ENCODE data around the gene USP49. TPM values are rescaled to one million over a fixed set of nuclear protein-coding genes. Genes with fewer than 3 reads are reported as not detected.

USP49 gene
- total RNA-seq, 1 experiment from 2014 or later = 2.3 TPM

GRCh38 chr6:41874741-41875140 is 20.4 kb downstream of the USP49 start:
- no peaks in the 10 kb centered on the region for H3K9me3 ChIP-seq (ENCODE audit: low read length)
- no peak overlapping the region for H3K27ac ChIP-seq (ENCODE audit: low read length)
- no peak for ATAC-seq
- H2AFZ ChIP-seq (ENCODE audit: low read length) = no peak overlapping the region
- no peak for TF ChIP-seq EZH2 (IDR thresholded peaks at IDR 0.05; ENCODE audit: low read length, unreplicated experiment)
- TF ChIP-seq CTCF (conservative IDR thresholded peaks at IDR 0.05; ENCODE audit: low read depth, low read length) = no peak
- no peak for TF ChIP-seq EZH2phosphoT487 (IDR thresholded peaks at IDR 0.05; ENCODE audit: borderline replicate concordance, low read length)
- BruUV-seq (replicated peaks) = no TSS peak
- no peaks in the 10 kb centered on the region for H3K36me3 ChIP-seq (ENCODE audit: low read depth, low read length)
- H3K9ac ChIP-seq (ENCODE audit: low read length) = no peak overlapping the region
- H3K27me3 ChIP-seq (ENCODE audit: low read length) = no peaks in the 10 kb centered on the region
- H4K20me1 ChIP-seq (ENCODE audit: low read length) = no peaks in the 10 kb centered on the region
- H3K4me2 ChIP-seq (ENCODE audit: low read length) = no peak overlapping the region
- intact Hi-C loops (cut with micrococcal nuclease) = no loop called here
- ChIA-PET CTCF (no interaction called here), POLR2A (ENCODE audit: unreplicated experiment) (no interaction called here)
- H3K9me2 ChIP-seq (replicated peaks; ENCODE audit: low read length) = no peaks in the 10 kb centered on the region
- no peaks in the 10 kb centered on the region for H3K79me2 ChIP-seq (ENCODE audit: low read length)
- peaks cover 18% of the 10 kb centered on the region for H3K4me1 ChIP-seq (ENCODE audit: insufficient read depth, low read length)
- H3K4me3 ChIP-seq (ENCODE audit: low read length) = no peak overlapping the region
- H3F3A ChIP-seq (ENCODE audit: low read length, unreplicated experiment) = no peaks in the 10 kb centered on the region
- no peak for DNase-seq

- H3K79me2 ChIP-seq (ENCODE audit: low read length) = no peaks in the 10 kb centered on the region
- no peaks in the 10 kb centered on the region for H3F3A ChIP-seq (ENCODE audit: low read length, unreplicated experiment)
- no peak overlapping the region for H3K9ac ChIP-seq (ENCODE audit: low read length)
- no peaks in the 10 kb centered on the region for H3K27me3 ChIP-seq (ENCODE audit: low read length)
- CTCF ChIA-PET = no interaction called here
- BruUV-seq (replicated peaks) = no TSS peak
- no peak overlapping the region for H3K27ac ChIP-seq (ENCODE audit: low read length)
- no peak overlapping the region for H3K4me2 ChIP-seq (ENCODE audit: low read length)
- H3K36me3 ChIP-seq (ENCODE audit: low read depth, low read length) = no peaks in the 10 kb centered on the region
- POLR2A ChIA-PET (ENCODE audit: unreplicated experiment) = no interaction called here
- no peaks in the 10 kb centered on the region for H3K9me2 ChIP-seq (replicated peaks; ENCODE audit: low read length)
- no peaks in the 10 kb centered on the region for H3K4me1 ChIP-seq (ENCODE audit: insufficient read depth, low read length)
- no peaks in the 10 kb centered on the region for H3K9me3 ChIP-seq (ENCODE audit: low read length)
- TF ChIP-seq EZH2phosphoT487 (IDR thresholded peaks at IDR 0.05; ENCODE audit: borderline replicate concordance, low read length) (no peak), CTCF (conservative IDR thresholded peaks at IDR 0.05; ENCODE audit: low read depth, low read length) (no peak), EZH2 (IDR thresholded peaks at IDR 0.05; ENCODE audit: low read length, unreplicated experiment) (no peak)
- no peak overlapping the region for H3K4me3 ChIP-seq (ENCODE audit: low read length)
- H2AFZ ChIP-seq (ENCODE audit: low read length) = no peak overlapping the region
- intact Hi-C loops (cut with micrococcal nuclease) = no loop called here
- ATAC-seq (no peak), DNase-seq (no peak)
- H4K20me1 ChIP-seq (ENCODE audit: low read length) = no peaks in the 10 kb centered on the region
Observed at GRCh38 chr6:41872147-41872546, 23.0 kb downstream of the USP49 start.

- TF ChIP-seq EZH2 (IDR thresholded peaks at IDR 0.05; ENCODE audit: low read length, unreplicated experiment) (no peak), CTCF (conservative IDR thresholded peaks at IDR 0.05; ENCODE audit: low read depth, low read length) (no peak), EZH2phosphoT487 (IDR thresholded peaks at IDR 0.05; ENCODE audit: borderline replicate concordance, low read length) (no peak)
- BruUV-seq (replicated peaks) = no TSS peak
- CTCF ChIA-PET = no interaction called here
Observed at GRCh38 chr6:41871691-41872090, 23.5 kb downstream of the USP49 start.

More at GRCh38 chr6:41871691-41872090, 23.5 kb downstream of the USP49 start:
- Histone ChIP-seq H3K4me1 (ENCODE audit: insufficient read depth, low read length) (no peaks in the 10 kb centered on the region), H3K36me3 (ENCODE audit: low read depth, low read length) (no peaks in the 10 kb centered on the region), H3K4me2 (ENCODE audit: low read length) (no peak overlapping the region), H3F3A (ENCODE audit: low read length, unreplicated experiment) (no peaks in the 10 kb centered on the region), H3K79me2 (ENCODE audit: low read length) (no peaks in the 10 kb centered on the region), H2AFZ (ENCODE audit: low read length) (no peak overlapping the region), H3K9me3 (ENCODE audit: low read length) (no peaks in the 10 kb centered on the region), H4K20me1 (ENCODE audit: low read length) (no peaks in the 10 kb centered on the region), H3K9ac (ENCODE audit: low read length) (no peak overlapping the region), H3K27ac (ENCODE audit: low read length) (no peak overlapping the region), H3K9me2 (replicated peaks; ENCODE audit: low read length) (no peaks in the 10 kb centered on the region), H3K4me3 (ENCODE audit: low read length) (no peak overlapping the region), H3K27me3 (ENCODE audit: low read length) (no peaks in the 10 kb centered on the region)
- POLR2A ChIA-PET (ENCODE audit: unreplicated experiment) = no interaction called here
- DNase-seq (no peak), ATAC-seq (no peak)
- intact Hi-C loops (cut with micrococcal nuclease) = no loop called here

Data from PC-3 (cell line).